ENCODE results near the gene KIAA1614.

DNA sequence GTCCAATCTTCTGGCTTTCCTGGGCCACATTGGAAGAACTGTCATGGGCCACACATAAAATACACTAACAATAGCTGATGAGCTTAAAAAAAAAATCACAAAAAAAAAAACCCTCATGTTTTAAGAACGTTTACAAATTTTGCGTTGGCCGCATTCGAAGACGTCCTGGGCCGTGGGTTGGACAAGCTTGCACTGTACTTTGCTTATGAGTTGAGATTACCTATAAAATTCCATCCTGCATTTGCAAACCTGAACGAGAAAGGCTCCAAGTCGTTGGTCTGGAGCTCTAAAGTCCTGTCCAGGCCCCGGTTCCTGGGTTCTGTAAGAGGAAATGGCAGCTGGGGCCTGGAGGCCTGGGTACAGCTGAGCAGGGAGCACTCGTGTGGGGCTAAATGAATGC, 51.4 kb downstream of the KIAA1614 start:
- TF ChIP-seq EZH2 (IDR thresholded peaks at IDR 0.05) (no peak), FOXP2 (optimal IDR thresholded peaks at IDR 0.05; ENCODE audit: control extremely low read depth, extremely low read length, insufficient read depth) (no peak)
